MM.1S (cell line): ENCODE measurements around the gene RPL19.

ENCODE experiments used
- DNase-seq: peaks from one replicate; pipeline ENCODE4 v3.0.0-alpha.2; 2015
- H2AFZ ChIP-seq: fragments of 300-600 bp; sonication (generic); 2 replicates; pipeline ENCODE4 v1.6.0; 2016; ENCODE audit warnings: antibody characterized with exemption, low read length
- H3F3A ChIP-seq: fragments of 300-600 bp; sonication (generic); 2 replicates; pipeline ENCODE4 v1.6.1; 2016; ENCODE audit warnings: mild to moderate bottlenecking, antibody characterized with exemption, low read length, moderate library complexity, mixed read lengths; ENCODE audit not compliant: insufficient read depth
- H3K27ac ChIP-seq: fragments of 300-600 bp; sonication (generic); 2 replicates; pipeline ENCODE4 v1.5.1; 2016; ENCODE audit warnings: mild to moderate bottlenecking, low read length
- H3K27me3 ChIP-seq: fragments of 300-600 bp; sonication (generic); replicated peaks from 2 replicates; pipeline ENCODE4 v1.6.0; 2016; ENCODE audit warnings: low read length; ENCODE audit not compliant: insufficient read depth
- H3K36me3 ChIP-seq: fragments of 300-600 bp; sonication (generic); replicated peaks from 2 replicates; pipeline ENCODE4 v1.6.1; 2016; ENCODE audit warnings: mild to moderate bottlenecking, low read length, mixed read lengths; ENCODE audit not compliant: insufficient read depth
- H3K4me1 ChIP-seq: fragments of 300-600 bp; sonication (generic); 2 replicates; pipeline ENCODE4 v1.6.1; 2016; ENCODE audit warnings: low read length, mixed read lengths
- H3K4me2 ChIP-seq: fragments of 300-600 bp; sonication (generic); 2 replicates; pipeline ENCODE4 v1.6.0; 2016; ENCODE audit warnings: low read depth, low read length
- H3K4me3 ChIP-seq: fragments of 300-600 bp; sonication (generic); 2 replicates; pipeline ENCODE4 v1.5.1; 2016; ENCODE audit warnings: low read length, mixed read lengths
- H3K79me2 ChIP-seq: fragments of 300-600 bp; sonication (generic); 2 replicates; pipeline ENCODE4 v1.6.1; 2016; ENCODE audit warnings: mixed run types, low read length, mixed read lengths
- H3K9ac ChIP-seq: fragments of 300-600 bp; sonication (generic); 2 replicates; pipeline ENCODE4 v1.6.1; 2016; ENCODE audit warnings: low read length, mixed read lengths
- H3K9me2 ChIP-seq: fragments of 300-600 bp; sonication (generic); replicated peaks from 2 replicates; pipeline ENCODE4 v1.6.1; 2016; ENCODE audit warnings: mild to moderate bottlenecking, low read length, mixed read lengths; ENCODE audit not compliant: insufficient read depth
- H3K9me3 ChIP-seq: fragments of 300-600 bp; sonication (generic); replicated peaks from 2 replicates; pipeline ENCODE4 v1.6.1; 2016; ENCODE audit warnings: mild to moderate bottlenecking, low read length, mixed read lengths; ENCODE audit not compliant: insufficient read depth
- H4K20me1 ChIP-seq: fragments of 300-600 bp; sonication (generic); 2 replicates; pipeline ENCODE4 v1.6.1; 2016; ENCODE audit warnings: mild to moderate bottlenecking, low read length, moderate library complexity, mixed read lengths; ENCODE audit not compliant: insufficient read depth
- CTCF ChIP-seq: fragments of 300-600 bp; sonication (generic); IDR thresholded peaks from 2 replicates; pipeline ENCODE4 v1.5.1; 2016; ENCODE audit warnings: antibody characterized with exemption, low read length, mixed read lengths
- EZH2 ChIP-seq: fragments of 300-600 bp; sonication (generic); optimal IDR thresholded peaks from 2 replicates; pipeline ENCODE3; 2017; ENCODE audit warnings: low read depth, mild to moderate bottlenecking, antibody characterized with exemption, low read length, mixed read lengths
- EZH2phosphoT487 ChIP-seq: fragments of 300-600 bp; sonication (generic); IDR thresholded peaks from 2 replicates; pipeline ENCODE4 v1.6.1; 2018; ENCODE audit warnings: antibody characterized with exemption, low read length

RPL19 gene

GRCh38 chr17:39183720-39184119 is 16.4 kb upstream of the RPL19 start:
- H3K4me3 ChIP-seq: no peak overlapping the region
- TF ChIP-seq CTCF (no peak), EZH2phosphoT487 (no peak)
- H4K20me1 ChIP-seq: no peaks in the 10 kb centered on the region
- H3K9me2 ChIP-seq: no peaks in the 10 kb centered on the region
- no peaks in the 10 kb centered on the region for H3K4me1 ChIP-seq
- no peaks in the 10 kb centered on the region for H3K27me3 ChIP-seq
- DNase-seq: no peak
- 0 out of 2 replicates have a peak, but pooled peaks cover 3% of the 10 kb centered on the region for H3K79me2 ChIP-seq
- no peak overlapping the region for H3K27ac ChIP-seq
- H2AFZ ChIP-seq: no peak overlapping the region
- peaks cover 3% of the 10 kb centered on the region for H3K36me3 ChIP-seq
- no peak overlapping the region for H3K4me2 ChIP-seq
- no peaks in the 10 kb centered on the region for H3K9me3 ChIP-seq
- no peak overlapping the region for H3K9ac ChIP-seq
- no peaks in the 10 kb centered on the region for H3F3A ChIP-seq

- TF ChIP-seq CTCF: no peak
- no peaks in the 10 kb centered on the region for H3K4me1 ChIP-seq
- H3K4me3 ChIP-seq: no peak overlapping the region
- no peak overlapping the region for H3K9ac ChIP-seq
- H3K79me2 ChIP-seq: peaks cover 8% of the 10 kb centered on the region
- no peaks in the 10 kb centered on the region for H3K9me2 ChIP-seq
- no peaks in the 10 kb centered on the region; the same call in 1 of the 2 replicates for H3K36me3 ChIP-seq
- DNase-seq: no peak
- no peak overlapping the region for H2AFZ ChIP-seq
- H3K4me2 ChIP-seq: no peak overlapping the region
- H3K27ac ChIP-seq: no peak overlapping the region
- no peaks in the 10 kb centered on the region for H3K27me3 ChIP-seq
- H4K20me1 ChIP-seq: no peaks in the 10 kb centered on the region
- H3F3A ChIP-seq: no peaks in the 10 kb centered on the region
- H3K9me3 ChIP-seq: no peaks in the 10 kb centered on the region
Measured at GRCh38 chr17:39186481-39187002, 13.5 kb upstream of the RPL19 start.

GRCh38 chr17:39187152-39187830 is 12.8 kb upstream of the RPL19 start:
- H4K20me1 ChIP-seq: no peaks in the 10 kb centered on the region
- H3K9ac ChIP-seq: no peak overlapping the region
- H3K4me2 ChIP-seq: no peak overlapping the region
- no peaks in the 10 kb centered on the region for H3F3A ChIP-seq
- H3K79me2 ChIP-seq: peaks cover 16% of the 10 kb centered on the region
- no peaks in the 10 kb centered on the region; the same call in 1 of the 2 replicates for H3K36me3 ChIP-seq
- no peaks in the 10 kb centered on the region for H3K9me3 ChIP-seq
- TF ChIP-seq EZH2phosphoT487 (no peak), EZH2 (no peak), CTCF (no peak)
- H3K27me3 ChIP-seq: no peaks in the 10 kb centered on the region
- DNase-seq: no peak
- no peaks in the 10 kb centered on the region for H3K9me2 ChIP-seq
- no peak overlapping the region for H3K27ac ChIP-seq
- H3K4me3 ChIP-seq: no peak overlapping the region
- no peak overlapping the region for H2AFZ ChIP-seq
- H3K4me1 ChIP-seq: no peaks in the 10 kb centered on the region
